Neuronal stem cell (in vitro differentiated cells): ENCODE measurements around the gene TAB2.

Experiments
- DNase-seq: peaks from one replicate; pipeline ENCODE4 v3.0.0-alpha.2; 2013; ENCODE audit warnings: low spot score
- H2AFZ ChIP-seq: one replicate; pipeline ENCODE4 v1.6.1; 2013; ENCODE audit warnings: mild to moderate bottlenecking, low read length, inconsistent platforms
- H2AK5ac ChIP-seq: 2 replicates; pipeline ENCODE4 v1.6.1; 2013; ENCODE audit warnings: low read depth, mild to moderate bottlenecking, inconsistent platforms, low read length, moderate library complexity, mixed read lengths
- H2BK120ac ChIP-seq: 2 replicates; pipeline ENCODE4 v1.6.1; 2013; ENCODE audit warnings: low read depth, mild to moderate bottlenecking, inconsistent platforms, low read length, moderate library complexity, mixed read lengths
- H2BK12ac ChIP-seq: one replicate; pipeline ENCODE4 v1.6.1; 2013; ENCODE audit warnings: low read length, inconsistent platforms
- H2BK15ac ChIP-seq: 2 replicates; pipeline ENCODE4 v1.6.1; 2013; ENCODE audit warnings: mild to moderate bottlenecking, low read length, inconsistent platforms, mixed read lengths
- H2BK5ac ChIP-seq: one replicate; pipeline ENCODE4 v1.6.1; 2013; ENCODE audit warnings: inconsistent platforms, mild to moderate bottlenecking, low read length, moderate library complexity
- H3K14ac ChIP-seq: one replicate; pipeline ENCODE4 v1.6.1; 2013; ENCODE audit warnings: low read length, inconsistent platforms
- H3K18ac ChIP-seq: 2 replicates; pipeline ENCODE4 v1.6.1; 2013; ENCODE audit warnings: low read length, inconsistent platforms
- H3K23ac ChIP-seq: 2 replicates; pipeline ENCODE4 v1.6.1; 2013; ENCODE audit warnings: low read depth, mild to moderate bottlenecking, mixed read lengths, low read length, inconsistent platforms; ENCODE audit not compliant: poor library complexity
- H3K27ac ChIP-seq: replicated peaks from 3 replicates; pipeline ENCODE4 v1.5.1; 2013; ENCODE audit warnings: low read length, inconsistent platforms
- H3K27me3 ChIP-seq, 3 experiments: 2 replicates each; pipeline ENCODE4 v1.6.1; 2013; ENCODE audit warnings: low read length in 3 of 3, mild to moderate bottlenecking in 2 of 3, inconsistent platforms in 1 of 3, low read depth in 1 of 3, mixed read lengths in 1 of 3, moderate library complexity in 1 of 3; ENCODE audit not compliant: control insufficient read depth in 3 of 3, insufficient read depth in 3 of 3
- H3K36me3 ChIP-seq, 2 donors: replicated peaks in 1 of 2; 2 replicates each; pipeline ENCODE4 v1.6.1; 2013; ENCODE audit warnings: low read length in 2 of 2; ENCODE audit not compliant: control insufficient read depth in 2 of 2, insufficient read depth in 2 of 2
- H3K4ac ChIP-seq: 2 replicates; pipeline ENCODE4 v1.6.1; 2013; ENCODE audit warnings: inconsistent platforms, mild to moderate bottlenecking, low read length, moderate library complexity
- H3K4me1 ChIP-seq, 2 donors: 1 replicate in 1 of 2; 2 replicates in 1 of 2; pipeline ENCODE4 v1.6.1; 2013; ENCODE audit warnings: low read length in 2 of 2, low read depth in 1 of 2; ENCODE audit not compliant: control insufficient read depth in 2 of 2, insufficient read depth in 1 of 2
- H3K4me2 ChIP-seq: one replicate; pipeline ENCODE4 v1.6.1; 2013; ENCODE audit warnings: mild to moderate bottlenecking, low read length, inconsistent platforms; ENCODE audit not compliant: insufficient read depth, poor library complexity, severe bottlenecking
- H3K4me3 ChIP-seq, 2 donors: 2 replicates each; pipeline ENCODE4 v1.5.1; 2013; ENCODE audit warnings: low read length in 2 of 2, mild to moderate bottlenecking in 2 of 2, inconsistent platforms in 1 of 2, moderate library complexity in 1 of 2
- H3K79me1 ChIP-seq: one replicate; pipeline ENCODE4 v1.6.1; 2013; ENCODE audit warnings: low read depth, mild to moderate bottlenecking, inconsistent platforms, low read length, moderate library complexity
- H3K9ac ChIP-seq: one replicate; pipeline ENCODE4 v1.6.1; 2013; ENCODE audit warnings: mild to moderate bottlenecking, low read depth, low read length, inconsistent platforms; ENCODE audit not compliant: poor library complexity
- H3K9me3 ChIP-seq, 2 donors: replicated peaks in 1 of 2; 2 replicates each; pipeline versions ENCODE3 to v1.6.1; 2013; ENCODE audit warnings: low read length in 2 of 2, mild to moderate bottlenecking in 2 of 2, inconsistent platforms in 1 of 2, low read depth in 1 of 2, mixed read lengths in 1 of 2, moderate library complexity in 1 of 2; ENCODE audit not compliant: control insufficient read depth in 2 of 2, insufficient read depth in 1 of 2
- H4K8ac ChIP-seq: one replicate; pipeline ENCODE4 v1.6.1; 2013; ENCODE audit warnings: low read depth, mild to moderate bottlenecking, inconsistent platforms, low read length, moderate library complexity
- H4K91ac ChIP-seq: one replicate; pipeline ENCODE4 v1.6.1; 2013; ENCODE audit warnings: low read length, low read depth, mild to moderate bottlenecking, inconsistent platforms; ENCODE audit not compliant: poor library complexity
- WGBS, 2 donors: extraction: QIAGEN DNeasy Blood & Tissue Kit; methylation state at CpG; one replicate each; pipeline ENCODE4 v1.1.7; 2013; ENCODE audit warnings: missing lambda C conversion rate in 2 of 2, mixed read lengths in 1 of 2; ENCODE audit not compliant: insufficient read length in 2 of 2, insufficient replicate concordance in 1 of 2; ENCODE audit errors: extremely low coverage in 2 of 2; 5-methylcytosine and 5-hydroxymethylcytosine counted together

TAB2 gene

GRCh38 chr6:149384464-149384863 is 67.0 kb downstream of the TAB2 start:
- H2AFZ ChIP-seq = no peak overlapping the region
- no peak overlapping the region for H3K27ac ChIP-seq
- H3K4ac ChIP-seq = no peak overlapping the region
- H3K4me3 ChIP-seq = no peak overlapping the region
- H2BK12ac ChIP-seq = no peak overlapping the region
- no peak overlapping the region for H2BK120ac ChIP-seq
- H3K9ac ChIP-seq = no peak overlapping the region
- H2AK5ac ChIP-seq = no peak overlapping the region
- H3K23ac ChIP-seq = no peak overlapping the region
- no peak for DNase-seq
- peaks cover 16 to 76% of the 10 kb centered on the region in 2 donors for H3K36me3 ChIP-seq
- no peak overlapping the region for H2BK5ac ChIP-seq
- no peak overlapping the region for H4K8ac ChIP-seq
- H3K27me3 ChIP-seq = no peaks in the 10 kb centered on the region
- no peak overlapping the region for H3K14ac ChIP-seq
- H3K18ac ChIP-seq = no peak overlapping the region
- no peak overlapping the region for H4K91ac ChIP-seq
- no peak overlapping the region for H3K4me2 ChIP-seq
- peaks cover 2 to 34% of the 10 kb centered on the region in 2 donors for H3K9me3 ChIP-seq
- H3K4me1 ChIP-seq = peaks cover 0 to 2% of the 10 kb centered on the region in 2 donors
- H3K79me1 ChIP-seq = peaks cover 1% of the 10 kb centered on the region
- H2BK15ac ChIP-seq = no peak overlapping the region

GRCh38 chr6:149385998-149386646 is 68.6 kb downstream of the TAB2 start:
- no peak overlapping the region for H2BK120ac ChIP-seq
- H3K4me2 ChIP-seq = no peak overlapping the region
- WGBS, 2 donors = 100% methylated on average over 1 of the region's 5 CpGs; no CpG with 5 or more reads in 1 of the 2 donors

DNA sequence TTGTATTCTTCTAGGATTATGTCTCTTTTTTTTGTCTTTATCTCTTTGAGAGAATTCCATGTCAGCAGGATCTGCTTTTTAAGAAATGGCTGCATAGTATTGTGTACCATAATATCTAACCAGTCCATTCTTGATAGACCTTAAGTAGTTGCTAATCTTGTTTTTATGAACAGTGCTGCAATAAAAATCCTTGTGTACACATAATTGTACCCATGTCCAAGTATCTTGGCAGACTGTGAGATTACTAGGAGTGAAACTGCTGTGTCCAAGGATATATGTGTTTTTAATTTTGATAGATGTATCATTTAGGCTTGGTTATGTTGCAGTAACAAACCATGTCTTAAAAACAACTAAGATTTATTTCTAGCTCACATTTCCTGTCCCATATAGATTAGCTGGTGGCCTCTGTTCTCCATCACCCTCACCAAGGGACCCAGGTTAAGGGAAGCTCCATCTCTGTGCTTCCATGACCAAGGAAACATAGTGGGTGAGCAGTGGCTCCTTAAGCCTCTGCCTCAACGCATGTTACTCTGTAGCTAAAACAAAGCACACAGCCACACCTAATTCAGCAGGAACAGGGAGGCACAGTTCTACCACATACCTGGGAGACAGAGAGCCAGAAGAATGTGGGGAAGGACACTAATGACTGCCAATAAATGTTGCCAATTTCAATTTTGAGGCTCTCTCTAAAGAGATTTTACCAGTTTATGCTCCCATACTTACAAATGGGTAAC is 70.4 kb downstream of the TAB2 start:
- no CpG with 5 or more reads among the region's 1 CpG for WGBS, 2 donors
- H3K18ac ChIP-seq = no peak overlapping the region
- no peak overlapping the region for H3K23ac ChIP-seq
- peaks cover 2% of the 10 kb centered on the region for H3K79me1 ChIP-seq
- H3K4ac ChIP-seq = no peak overlapping the region
- H3K9ac ChIP-seq = no peak overlapping the region
- H2AFZ ChIP-seq = no peak overlapping the region
- peaks cover 0 to 2% of the 10 kb centered on the region in 2 donors for H3K4me1 ChIP-seq
- H4K8ac ChIP-seq = no peak overlapping the region
- H3K27me3 ChIP-seq = no peaks in the 10 kb centered on the region
- H3K4me2 ChIP-seq = no peak overlapping the region
- no peak overlapping the region for H2BK5ac ChIP-seq
- DNase-seq = no peak
- no peak overlapping the region for H4K91ac ChIP-seq
- no peak overlapping the region for H2AK5ac ChIP-seq
- peaks cover 0 to 49% of the 10 kb centered on the region in 2 donors for H3K9me3 ChIP-seq
- H2BK12ac ChIP-seq = no peak overlapping the region
- H2BK120ac ChIP-seq = no peak overlapping the region
- H2BK15ac ChIP-seq = no peak overlapping the region
- no peak overlapping the region for H3K27ac ChIP-seq
- no peak overlapping the region for H3K4me3 ChIP-seq
- no peak overlapping the region for H3K14ac ChIP-seq
- H3K36me3 ChIP-seq = peaks cover 7 to 74% of the 10 kb centered on the region in 2 donors

More at GRCh38 chr6:149385998-149386646, 68.6 kb downstream of the TAB2 start:
- Histone ChIP-seq H3K9ac (no peak overlapping the region), H2BK15ac (no peak overlapping the region), H3K4me1 (peaks cover 0 to 2% of the 10 kb centered on the region in 2 donors), H3K36me3 (peaks cover 11 to 76% of the 10 kb centered on the region in 2 donors), H3K23ac (no peak overlapping the region), H3K18ac (no peak overlapping the region), H3K4ac (no peak overlapping the region), H2AK5ac (no peak overlapping the region), H3K27me3 (no peaks in the 10 kb centered on the region), H4K91ac (no peak overlapping the region), H3K9me3 (peaks cover 2 to 47% of the 10 kb centered on the region in 2 donors), H2BK5ac (no peak overlapping the region), H3K14ac (no peak overlapping the region), H2AFZ (no peak overlapping the region), H3K79me1 (no peaks in the 10 kb centered on the region), H3K27ac (no peak overlapping the region), H4K8ac (no peak overlapping the region), H3K4me3 (no peak overlapping the region), H2BK12ac (no peak overlapping the region)
- no peak for DNase-seq

DNA sequence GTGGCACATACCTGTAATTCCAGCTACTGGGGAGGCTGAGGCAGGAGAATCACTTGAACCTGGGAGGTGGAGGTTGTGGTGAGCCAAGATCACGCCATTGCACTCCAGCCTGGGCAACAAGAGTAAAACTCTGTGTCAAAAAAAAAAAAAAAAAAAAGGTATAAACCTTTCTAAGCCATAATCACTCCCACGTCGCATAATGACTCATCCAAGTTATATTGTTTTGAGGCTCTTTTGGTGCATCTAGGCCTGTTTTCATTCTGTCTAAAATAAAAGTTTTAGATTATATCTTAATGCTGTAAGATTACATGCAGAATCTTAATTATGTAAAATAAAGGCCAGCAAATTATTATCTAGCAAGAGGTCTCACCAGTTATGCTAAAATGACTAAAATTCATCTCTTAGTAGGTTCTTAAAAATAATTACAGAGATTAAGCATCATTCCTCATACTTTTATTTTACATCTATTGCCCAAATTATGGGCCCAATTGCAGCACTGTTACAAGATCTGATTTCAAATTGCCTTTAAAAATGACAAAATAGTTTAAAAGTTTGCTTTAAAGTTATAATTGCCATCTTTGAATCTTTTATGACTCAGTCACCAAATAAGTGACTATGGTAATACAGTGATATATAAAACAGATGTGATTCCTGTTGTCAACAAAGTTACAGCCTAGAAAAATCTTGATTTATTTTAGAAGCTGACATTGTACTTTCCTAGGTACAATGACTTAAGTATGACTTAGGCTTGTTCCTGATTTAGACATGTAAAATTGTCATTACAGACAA is 72.2 kb downstream of the TAB2 start:
- no peak overlapping the region for H4K91ac ChIP-seq
- peaks cover 2% of the 10 kb centered on the region for H3K79me1 ChIP-seq
- no peaks in the 10 kb centered on the region for H3K27me3 ChIP-seq
- no peak overlapping the region for H2BK15ac ChIP-seq
- DNase-seq = no peak
- H2BK120ac ChIP-seq = no peak overlapping the region
- no peak overlapping the region for H4K8ac ChIP-seq
- H2BK12ac ChIP-seq = no peak overlapping the region
- no peak overlapping the region for H3K27ac ChIP-seq
- no peak overlapping the region for H3K4me2 ChIP-seq
- no peak overlapping the region for H3K9ac ChIP-seq
- no peak overlapping the region for H3K4ac ChIP-seq
- peaks cover 5 to 71% of the 10 kb centered on the region in 2 donors for H3K36me3 ChIP-seq
- no peak overlapping the region for H2AFZ ChIP-seq
- no CpG with 5 or more reads among the region's 3 CpGs for WGBS, 2 donors
- H2AK5ac ChIP-seq = no peak overlapping the region
- H3K23ac ChIP-seq = no peak overlapping the region
- H3K14ac ChIP-seq = no peak overlapping the region
- peaks cover 0 to 2% of the 10 kb centered on the region in 2 donors for H3K4me1 ChIP-seq
- H3K18ac ChIP-seq = no peak overlapping the region
- no peak overlapping the region for H3K4me3 ChIP-seq
- H3K9me3 ChIP-seq = peaks cover 0 to 63% of the 10 kb centered on the region in 2 donors
- no peak overlapping the region for H2BK5ac ChIP-seq
